T-helper 1 cell treated with Interleukin-12 subunit alpha and Interleukin-12 subunit beta and Interleukin-4 antibody, amounts not matched to agents 30 μg/mL and 1 μg/mL, for 36 hours (primary cell): ENCODE measurements around the gene ASCL1.

Experiments
- H3K27ac Mint-ChIP-seq: one replicate; pipeline ENCODE4 v1.8.0; 2021; ENCODE audit warnings: mild to moderate bottlenecking, mixed read lengths
- H3K27me3 Mint-ChIP-seq: one replicate; pipeline ENCODE4 v1.8.0; 2021; ENCODE audit warnings: low read depth, mixed read lengths
- H3K36me3 Mint-ChIP-seq: one replicate; pipeline ENCODE4 v1.8.0; 2021; ENCODE audit warnings: low read depth, mixed read lengths
- H3K4me1 Mint-ChIP-seq: one replicate; pipeline ENCODE4 v1.8.0; 2021; ENCODE audit warnings: low read depth, mixed read lengths
- H3K4me3 Mint-ChIP-seq: one replicate; pipeline ENCODE4 v1.8.0; 2021; ENCODE audit warnings: mild to moderate bottlenecking, moderate library complexity, mixed read lengths
- H3K9me3 Mint-ChIP-seq: one replicate; pipeline ENCODE4 v1.8.0; 2021; ENCODE audit warnings: mixed read lengths

ASCL1 gene

DNA sequence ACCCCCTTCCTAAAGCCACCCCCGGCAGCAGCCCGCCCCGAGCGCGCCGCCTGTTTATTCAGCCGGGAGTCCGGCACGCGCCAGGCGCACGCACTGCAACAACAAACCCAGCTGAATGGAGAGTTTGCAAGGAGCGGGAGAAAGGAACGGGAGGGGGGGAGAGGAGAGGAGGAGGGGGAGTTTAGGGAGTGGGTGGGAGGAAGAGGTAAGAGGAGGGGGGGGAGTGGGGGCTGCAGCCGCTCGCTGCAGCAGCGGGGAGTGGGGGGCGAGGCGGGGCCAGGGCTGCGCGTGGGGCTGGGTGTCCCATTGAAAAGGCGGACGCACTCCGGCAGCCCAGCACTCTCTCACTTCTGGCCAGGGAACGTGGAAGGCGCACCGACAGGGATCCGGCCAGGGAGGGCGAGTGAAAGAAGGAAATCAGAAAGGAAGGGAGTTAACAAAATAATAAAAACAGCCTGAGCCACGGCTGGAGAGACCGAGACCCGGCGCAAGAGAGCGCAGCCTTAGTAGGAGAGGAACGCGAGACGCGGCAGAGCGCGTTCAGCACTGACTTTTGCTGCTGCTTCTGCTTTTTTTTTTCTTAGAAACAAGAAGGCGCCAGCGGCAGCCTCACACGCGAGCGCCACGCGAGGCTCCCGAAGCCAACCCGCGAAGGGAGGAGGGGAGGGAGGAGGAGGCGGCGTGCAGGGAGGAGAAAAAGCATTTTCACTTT lies at the start of gene ASCL1:
TSS of gene ASCL1 (plus strand) at position 336 of the 712 bp plus-strand sequence. CDS start 571 bp downstream, outside the sequence.
- H3K27me3 Mint-ChIP-seq = peaks cover 95% of the 10 kb centered on the region
- H3K4me3 Mint-ChIP-seq = peak within 1 kb of the TSS; percentile 66
- peaks cover 5% of the 10 kb centered on the region for H3K36me3 Mint-ChIP-seq

DNA sequence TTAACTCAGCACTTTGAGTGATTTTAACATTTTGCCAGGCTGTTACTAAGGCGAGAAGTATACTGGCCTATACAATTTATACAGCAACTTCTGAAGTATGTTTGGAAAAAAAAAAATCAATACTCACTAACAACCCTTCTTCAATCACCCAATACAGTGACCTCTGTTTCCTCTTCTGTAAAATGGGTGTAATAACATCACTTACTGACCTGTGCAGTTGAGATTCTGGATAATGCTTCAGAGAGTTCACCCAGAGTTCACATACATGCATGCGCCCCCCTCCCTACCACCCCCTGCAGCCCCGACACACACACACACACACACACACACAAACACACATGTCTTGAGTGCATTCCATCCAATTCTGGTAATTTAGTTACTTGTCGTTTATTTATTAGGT lies 49.6 kb upstream of the ASCL1 start:
- Mint-ChIP-seq H3K27me3 (no peaks in the 10 kb centered on the region), H3K4me3 (no peak overlapping the region), H3K27ac (no peak overlapping the region)

More for the DNA sequence above, at the start of gene ASCL1:
- peaks cover 8% of the 10 kb centered on the region for H3K9me3 Mint-ChIP-seq
- H3K4me1 Mint-ChIP-seq = peaks cover 35% of the 10 kb centered on the region
- H3K27ac Mint-ChIP-seq = peak within 1 kb of the TSS; percentile 27

DNA sequence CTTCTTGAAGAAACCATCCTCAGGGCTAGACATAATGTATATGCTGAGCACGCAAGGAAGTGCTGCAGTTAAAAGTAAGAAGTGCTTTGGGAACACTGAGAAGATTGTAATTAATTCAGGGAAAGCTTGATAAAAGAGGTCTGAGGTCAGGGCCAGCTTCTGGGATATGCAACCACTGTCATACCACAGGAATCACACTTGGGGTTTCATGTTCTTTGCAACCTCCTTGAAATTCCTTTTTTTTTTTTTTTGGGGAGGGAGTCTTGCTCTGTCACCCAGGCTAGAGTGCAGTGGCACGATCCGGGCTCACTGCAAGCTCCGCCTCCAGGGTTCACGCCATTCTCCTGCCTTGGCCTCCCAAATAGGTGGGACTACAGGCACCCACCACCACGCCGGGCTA lies 47.3 kb upstream of the ASCL1 start:
- Mint-ChIP-seq H3K27ac (no peak overlapping the region), H3K36me3 (no peaks in the 10 kb centered on the region), H3K9me3 (no peaks in the 10 kb centered on the region), H3K4me1 (no peaks in the 10 kb centered on the region), H3K4me3 (no peak overlapping the region), H3K27me3 (peaks cover 9% of the 10 kb centered on the region)

More for the DNA sequence above, 49.6 kb upstream of the ASCL1 start:
- no peaks in the 10 kb centered on the region for H3K9me3 Mint-ChIP-seq
- H3K4me1 Mint-ChIP-seq = no peaks in the 10 kb centered on the region
- H3K36me3 Mint-ChIP-seq = no peaks in the 10 kb centered on the region

DNA sequence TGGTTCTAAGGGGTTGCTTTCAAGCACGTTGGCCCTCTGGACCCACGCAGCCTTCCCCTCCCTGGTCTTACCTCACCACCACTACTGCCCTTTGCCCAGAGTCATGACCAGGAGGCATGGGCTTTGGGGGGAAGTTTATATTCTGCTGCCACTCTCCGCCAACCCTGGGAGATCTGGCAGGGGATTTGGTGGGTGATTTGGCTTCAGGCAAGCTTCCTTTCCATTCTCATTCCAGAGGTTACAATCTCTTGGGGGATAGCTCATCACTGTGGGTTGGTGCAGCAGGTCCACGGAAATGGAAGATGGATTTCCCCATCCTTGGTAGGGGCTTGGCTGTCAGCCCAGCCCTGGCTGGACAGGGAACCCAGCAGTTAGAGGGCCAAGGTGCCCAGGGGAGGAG lies 46.7 kb upstream of the ASCL1 start:
- Mint-ChIP-seq H3K36me3 (no peaks in the 10 kb centered on the region), H3K4me1 (no peaks in the 10 kb centered on the region), H3K9me3 (no peaks in the 10 kb centered on the region)

DNA sequence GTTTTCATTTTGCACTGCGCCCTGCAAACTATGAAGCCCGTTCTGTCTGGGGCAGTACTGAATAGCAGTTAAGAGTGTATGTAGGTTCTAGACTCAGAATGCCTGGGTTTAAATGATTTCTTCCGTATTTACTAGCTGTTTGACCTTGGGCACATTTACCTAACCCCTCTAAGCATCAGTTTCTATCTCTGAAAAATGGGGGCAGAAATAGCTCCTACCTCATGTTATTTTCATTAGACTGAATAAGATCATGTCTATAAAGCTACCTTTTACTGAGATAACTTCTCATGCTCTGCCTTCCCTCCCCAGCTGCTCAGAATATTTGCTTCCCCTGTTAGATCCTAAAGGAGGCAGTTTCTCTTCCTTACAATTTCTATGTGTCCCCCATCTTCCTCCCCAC lies 46.2 kb upstream of the ASCL1 start:
- Mint-ChIP-seq H3K4me1 (no peaks in the 10 kb centered on the region), H3K27ac (no peak overlapping the region), H3K9me3 (no peaks in the 10 kb centered on the region), H3K27me3 (peaks cover 11% of the 10 kb centered on the region), H3K4me3 (no peak overlapping the region), H3K36me3 (no peaks in the 10 kb centered on the region)

More for the DNA sequence above, 46.7 kb upstream of the ASCL1 start:
- no peak overlapping the region for H3K27ac Mint-ChIP-seq
- peaks cover 9% of the 10 kb centered on the region for H3K27me3 Mint-ChIP-seq
- no peak overlapping the region for H3K4me3 Mint-ChIP-seq

DNA sequence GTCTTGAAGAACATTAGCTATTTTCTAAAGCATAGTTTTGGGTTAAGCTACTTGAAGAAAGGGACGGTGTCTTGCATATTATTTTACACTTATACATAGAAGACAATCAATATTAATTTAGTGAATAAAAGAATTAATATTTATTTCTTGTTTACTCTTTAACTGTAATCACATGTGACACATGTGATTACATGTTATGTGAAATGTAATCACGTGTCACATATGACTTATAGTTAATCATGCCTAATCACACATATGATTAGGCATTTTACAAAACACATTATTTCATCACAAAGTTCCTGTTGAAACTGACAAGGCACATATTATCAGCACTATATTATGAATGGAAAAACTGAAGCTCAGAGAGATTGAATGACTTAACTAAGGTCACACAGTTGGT lies 45.2 kb upstream of the ASCL1 start:
- H3K9me3 Mint-ChIP-seq = no peaks in the 10 kb centered on the region
- no peak overlapping the region for H3K27ac Mint-ChIP-seq

DNA sequence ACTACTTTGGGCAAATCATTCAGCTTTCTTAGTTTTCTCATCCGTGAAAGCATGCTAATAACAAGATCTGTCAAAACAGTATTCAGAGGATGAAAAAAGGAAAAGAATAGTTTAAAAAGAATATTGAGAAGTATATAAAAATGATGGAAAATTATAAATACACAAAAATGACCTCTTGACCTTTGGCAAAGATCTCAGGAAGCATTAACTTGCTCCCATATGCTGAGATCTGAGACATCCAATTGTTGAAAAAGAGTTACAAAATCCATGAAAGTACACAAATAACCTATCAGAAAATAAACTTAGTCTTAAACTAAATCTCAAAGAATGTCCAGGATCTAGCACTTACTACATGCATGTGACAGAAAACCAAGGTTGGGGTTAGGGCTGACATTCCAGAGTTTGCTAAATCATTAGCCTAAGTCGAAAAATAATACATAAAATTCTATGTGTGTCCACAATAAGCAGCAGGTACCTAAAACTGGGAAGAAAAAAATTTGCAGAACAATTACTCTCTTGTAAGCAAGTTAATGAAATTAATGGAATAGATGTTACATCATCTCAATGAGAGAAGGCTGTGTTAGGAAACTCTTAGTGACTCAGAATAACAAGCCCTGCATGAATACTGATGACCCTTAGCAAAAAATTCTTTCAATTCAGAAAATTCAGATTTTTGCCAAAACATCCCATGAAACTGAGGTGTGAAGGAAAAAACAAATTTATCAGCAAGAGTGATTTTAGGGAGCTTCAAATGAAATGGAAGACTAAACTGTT lies 43.8 kb upstream of the ASCL1 start:
- no peaks in the 10 kb centered on the region for H3K9me3 Mint-ChIP-seq
- H3K36me3 Mint-ChIP-seq = no peaks in the 10 kb centered on the region
- H3K27ac Mint-ChIP-seq = no peak overlapping the region
- H3K27me3 Mint-ChIP-seq = peaks cover 23% of the 10 kb centered on the region
- peaks cover 5% of the 10 kb centered on the region for H3K4me1 Mint-ChIP-seq
- no peak overlapping the region for H3K4me3 Mint-ChIP-seq

More for the DNA sequence above, 45.2 kb upstream of the ASCL1 start:
- H3K4me1 Mint-ChIP-seq = peaks cover 2% of the 10 kb centered on the region
- H3K36me3 Mint-ChIP-seq = no peaks in the 10 kb centered on the region
- no peak overlapping the region for H3K4me3 Mint-ChIP-seq
- peaks cover 14% of the 10 kb centered on the region for H3K27me3 Mint-ChIP-seq

DNA sequence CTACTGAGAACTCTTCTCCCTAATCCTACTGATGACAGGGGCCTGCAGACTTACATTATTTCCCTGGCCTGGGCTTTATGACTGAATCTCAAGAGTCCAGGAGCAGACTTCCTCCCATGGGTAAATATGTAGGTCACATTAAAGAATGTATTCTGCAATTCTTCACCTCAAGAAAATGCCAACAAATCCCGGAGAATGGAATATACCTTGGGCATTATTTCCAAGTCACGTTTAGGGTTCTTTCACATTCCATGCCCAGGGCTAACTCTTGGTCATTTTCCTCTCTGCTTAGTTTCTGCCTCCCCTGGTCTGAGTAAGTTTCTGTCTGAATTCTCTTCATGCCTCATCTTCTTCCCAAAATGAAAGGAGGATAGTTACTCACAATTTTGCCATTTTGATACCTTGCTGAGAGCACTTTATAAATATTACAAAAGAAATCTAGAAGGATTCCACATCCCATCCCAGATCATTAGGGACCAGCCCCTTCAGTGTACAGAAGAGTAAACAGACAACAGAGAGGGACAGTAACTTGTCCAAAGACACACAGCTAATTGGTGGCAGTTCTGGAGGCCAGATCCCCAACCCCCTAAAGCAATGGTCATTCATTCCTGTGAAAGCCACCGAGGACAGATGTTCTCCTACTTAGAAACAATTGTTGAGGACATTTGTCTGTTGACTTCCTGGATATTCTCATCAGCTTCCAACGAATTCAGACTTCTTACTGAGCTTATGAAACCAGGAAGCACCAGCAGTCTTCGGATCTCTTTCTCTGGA lies 41.0 kb upstream of the ASCL1 start:
- H3K36me3 Mint-ChIP-seq = no peaks in the 10 kb centered on the region

DNA sequence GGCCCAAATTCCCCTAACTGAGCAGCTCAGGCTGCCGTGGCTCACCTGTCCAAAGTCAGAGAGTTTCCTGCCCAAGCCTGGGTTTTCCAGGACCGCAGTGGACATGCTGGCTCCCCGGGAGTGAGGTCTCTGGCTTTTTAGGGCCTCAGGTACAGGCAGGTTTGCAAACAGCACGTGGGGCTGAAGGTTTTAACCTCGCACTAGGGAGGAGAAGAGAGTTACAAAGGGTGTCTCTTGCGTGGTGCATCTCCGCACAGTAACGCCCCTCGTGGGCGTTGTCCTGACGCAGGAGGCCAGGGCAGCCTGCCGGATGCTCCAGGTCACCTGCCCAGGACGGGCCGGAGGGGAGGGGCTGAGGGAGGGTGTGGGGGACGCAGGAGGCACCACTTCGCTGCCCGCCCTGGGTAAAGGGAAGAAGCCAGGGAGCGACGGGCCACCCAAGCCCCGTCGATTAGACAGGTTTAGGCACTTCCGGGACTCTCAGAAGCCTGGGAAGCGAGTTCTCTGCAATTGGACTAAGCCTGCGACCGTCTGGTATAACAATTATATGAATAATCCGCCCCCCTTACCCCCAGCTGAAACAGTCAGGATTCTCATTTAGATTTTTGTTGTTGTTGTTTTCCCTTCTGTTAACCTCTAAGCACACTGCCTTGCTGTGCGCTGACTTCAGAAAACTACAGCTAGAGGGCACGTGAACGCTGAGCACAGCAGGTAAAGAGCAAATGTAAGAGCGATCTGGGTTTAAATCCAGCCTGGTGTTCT lies 40.3 kb upstream of the ASCL1 start, which contains the start of gene PAH:
TSS of gene PAH (minus strand) at position 219 of the 762 bp plus-strand sequence. CDS start at position 105, 114 bp downstream.
- H3K27ac Mint-ChIP-seq = no peak within 1 kb of the TSS
- H3K27me3 Mint-ChIP-seq = peaks cover 29% of the 10 kb centered on the region
- H3K36me3 Mint-ChIP-seq = no peaks in the 10 kb centered on the region
- H3K4me3 Mint-ChIP-seq = peak within 1 kb of the TSS; percentile 53
- peaks cover 5% of the 10 kb centered on the region for H3K4me1 Mint-ChIP-seq
- H3K9me3 Mint-ChIP-seq = no peaks in the 10 kb centered on the region

More for the DNA sequence above, 41.0 kb upstream of the ASCL1 start:
- Mint-ChIP-seq H3K4me1 (peaks cover 5% of the 10 kb centered on the region), H3K27ac (no peak overlapping the region), H3K9me3 (no peaks in the 10 kb centered on the region), H3K4me3 (no peak overlapping the region), H3K27me3 (peaks cover 29% of the 10 kb centered on the region)

DNA sequence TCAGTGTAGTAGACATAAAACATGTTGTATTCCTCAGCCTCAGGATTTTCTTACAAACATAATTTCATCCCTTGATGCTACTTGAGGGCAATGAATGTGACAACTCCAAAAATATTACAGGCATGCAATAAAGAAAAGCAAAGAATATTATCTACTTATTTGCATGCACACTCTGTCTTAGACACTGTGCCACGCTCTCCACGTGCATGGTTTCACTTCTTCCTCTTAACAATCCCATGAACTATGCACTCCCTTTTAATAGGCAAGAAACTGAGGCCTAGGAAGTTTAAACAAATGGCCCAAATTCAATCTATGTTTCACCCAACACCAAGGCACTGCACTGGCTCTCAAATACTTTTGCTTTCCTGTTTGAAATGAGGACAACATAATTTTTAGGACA lies 38.6 kb upstream of the ASCL1 start:
- H3K4me1 Mint-ChIP-seq = peaks cover 5% of the 10 kb centered on the region
- peaks cover 29% of the 10 kb centered on the region for H3K27me3 Mint-ChIP-seq
- no peaks in the 10 kb centered on the region for H3K9me3 Mint-ChIP-seq
- no peak overlapping the region for H3K4me3 Mint-ChIP-seq
- H3K27ac Mint-ChIP-seq = no peak overlapping the region
- no peaks in the 10 kb centered on the region for H3K36me3 Mint-ChIP-seq

DNA sequence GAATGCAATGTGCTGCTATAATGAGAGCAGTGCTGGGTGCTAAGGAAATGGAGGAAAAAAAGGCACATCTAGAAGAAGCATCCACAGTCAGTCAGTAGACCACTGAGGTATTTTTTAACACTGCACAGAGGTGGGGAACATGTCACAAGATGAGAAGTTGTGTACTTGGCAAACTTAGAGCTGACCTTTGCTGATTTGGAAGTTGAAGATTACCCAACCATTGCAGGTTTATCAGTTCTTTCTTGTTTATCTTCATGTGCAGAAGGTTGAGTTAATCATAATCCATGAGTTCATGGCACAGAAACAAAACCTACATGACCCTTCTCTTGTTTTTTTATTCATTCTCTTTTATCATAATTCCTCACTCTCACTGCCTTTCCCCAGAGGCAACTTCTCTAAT lies 37.2 kb upstream of the ASCL1 start:
- H3K4me3 Mint-ChIP-seq = no peak overlapping the region
- peaks cover 20% of the 10 kb centered on the region for H3K27me3 Mint-ChIP-seq
- H3K27ac Mint-ChIP-seq = no peak overlapping the region
- peaks cover 5% of the 10 kb centered on the region for H3K4me1 Mint-ChIP-seq
- H3K9me3 Mint-ChIP-seq = no peaks in the 10 kb centered on the region
- H3K36me3 Mint-ChIP-seq = no peaks in the 10 kb centered on the region

DNA sequence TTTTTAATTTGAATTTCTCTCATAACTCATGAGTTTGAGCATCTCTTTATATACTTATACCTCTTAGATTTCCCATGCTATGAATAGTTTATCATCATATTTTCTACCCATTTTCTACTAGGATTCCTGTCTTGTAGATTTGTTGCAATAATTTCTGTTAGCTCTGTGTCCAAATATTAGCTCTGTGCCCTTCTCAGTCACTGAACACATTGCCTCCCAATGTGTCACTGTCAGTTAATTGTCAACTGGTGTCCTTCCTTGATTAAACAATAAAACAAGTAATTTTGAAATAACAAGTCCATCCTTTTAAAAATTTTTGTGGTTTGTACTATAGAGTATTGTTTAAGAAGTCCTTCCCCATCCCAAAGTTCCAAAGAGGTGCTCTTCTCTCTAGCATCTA lies 36.2 kb upstream of the ASCL1 start:
- no peaks in the 10 kb centered on the region for H3K36me3 Mint-ChIP-seq
- peaks cover 5% of the 10 kb centered on the region for H3K4me1 Mint-ChIP-seq
- H3K27ac Mint-ChIP-seq = no peak overlapping the region
- peaks cover 24% of the 10 kb centered on the region for H3K27me3 Mint-ChIP-seq
- H3K4me3 Mint-ChIP-seq = no peak overlapping the region
- no peaks in the 10 kb centered on the region for H3K9me3 Mint-ChIP-seq

DNA sequence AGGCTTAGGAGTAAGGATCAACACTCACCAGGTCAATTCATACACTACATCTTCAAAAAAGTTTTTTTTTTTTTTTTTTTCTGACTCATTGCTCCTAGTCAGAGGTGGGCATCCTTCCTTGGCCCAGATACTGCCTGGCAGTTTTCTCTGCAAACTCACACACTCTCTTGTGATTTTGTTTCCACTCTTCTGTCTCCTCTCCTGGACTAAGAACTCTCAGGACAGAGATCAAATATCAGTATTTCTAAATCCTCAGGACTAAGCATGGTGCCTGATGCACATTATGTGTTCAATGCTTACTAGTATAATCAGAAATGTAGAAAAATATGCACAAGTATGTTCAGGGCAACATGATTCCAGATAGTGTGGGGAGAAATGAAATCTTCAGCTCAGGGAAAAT lies 30.3 kb upstream of the ASCL1 start:
- H3K4me1 Mint-ChIP-seq = no peaks in the 10 kb centered on the region
- H3K27ac Mint-ChIP-seq = no peak overlapping the region
- H3K27me3 Mint-ChIP-seq = peaks cover 18% of the 10 kb centered on the region
- no peaks in the 10 kb centered on the region for H3K9me3 Mint-ChIP-seq
- H3K4me3 Mint-ChIP-seq = no peak overlapping the region
- H3K36me3 Mint-ChIP-seq = no peaks in the 10 kb centered on the region

DNA sequence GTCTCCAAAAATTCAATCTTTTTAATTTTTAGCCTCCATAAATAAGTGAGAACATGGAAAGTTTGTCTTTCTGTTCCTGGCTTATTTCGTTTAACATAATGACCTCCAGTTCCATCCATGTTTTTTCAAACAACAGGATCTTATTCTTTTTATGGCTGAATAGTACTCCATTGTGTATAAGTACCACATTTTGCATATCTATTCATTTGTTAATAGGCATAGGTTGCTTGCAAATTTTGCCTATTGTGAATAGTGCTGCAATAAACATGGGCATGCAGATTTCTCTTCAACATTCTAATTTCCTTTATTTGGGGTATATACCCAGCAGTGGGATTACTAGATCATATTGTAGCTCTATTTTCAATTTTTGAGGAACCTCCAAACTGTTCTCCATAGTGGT lies 24.3 kb upstream of the ASCL1 start:
- Mint-ChIP-seq H3K4me3 (no peak overlapping the region), H3K9me3 (no peaks in the 10 kb centered on the region), H3K27me3 (peaks cover 32% of the 10 kb centered on the region)

More for the DNA sequence above, 24.3 kb upstream of the ASCL1 start:
- no peaks in the 10 kb centered on the region for H3K36me3 Mint-ChIP-seq
- no peak overlapping the region for H3K27ac Mint-ChIP-seq
- no peaks in the 10 kb centered on the region for H3K4me1 Mint-ChIP-seq
